ENCODE measurements around the gene MPZL2. TPM values are rescaled to one million over a fixed set of nuclear protein-coding genes. Genes with fewer than 3 reads are reported as not detected.

The MPZL2 gene
- polyA plus RNA-seq, 1 of the 3 experiments (the other 2 are of a cell fraction) = 6.2 TPM

GRCh38 chr11:118236170-118236569 lies 27.9 kb downstream of the MPZL2 start:
- Histone ChIP-seq H3K4me1 (ENCODE audit: control insufficient read depth in 1 of 2, insufficient read depth in 2 of 2, low read depth in 1 of 2, low read length in 1 of 2) (no peaks in the 10 kb centered on the region), H3K4me2 (no peak overlapping the region), H4K20me1 (ENCODE audit: insufficient read depth) (no peaks in the 10 kb centered on the region), H3K27me3 (ENCODE audit: insufficient read depth) (peaks cover 6% of the 10 kb centered on the region; the same call in 1 of the 2 replicates), H3K9me3 (no peaks in the 10 kb centered on the region), H3K36me3 (replicated peaks in 1 of 2; ENCODE audit: control insufficient read depth in 1 of 2, insufficient read depth in 2 of 2, low read length in 1 of 2) (no peaks in the 10 kb centered on the region), H3F3A (replicated peaks; ENCODE audit: insufficient read depth) (no peaks in the 10 kb centered on the region), H3K27ac (ENCODE audit: low read depth in 2 of 2, low read length in 1 of 2) (no peak overlapping the region), H3K9me2 (no peaks in the 10 kb centered on the region), H3K79me2 (ENCODE audit: insufficient read depth) (no peaks in the 10 kb centered on the region), H3K4me3 (ENCODE audit: low read depth in 2 of 2, low read length in 1 of 2) (no peak overlapping the region), H3K9ac (no peak overlapping the region), H2AFZ (ENCODE audit: low read depth) (no peak overlapping the region)
- POLR2A ChIA-PET = no interaction called here
- WGBS (ENCODE audit: low lambda C conversion rate) = 0% methylated on average over 2 of the region's 2 CpGs
- no peak for DNase-seq
- no peak for TF ChIP-seq FOXM1 (IDR thresholded peaks at IDR 0.05; ENCODE audit: low read depth)
- CTCF ChIA-PET = no interaction called here

- Histone ChIP-seq H3K27ac (ENCODE audit: low read depth in 2 of 2, low read length in 1 of 2) (no peak overlapping the region), H3K9me2 (no peaks in the 10 kb centered on the region), H3K9me3 (no peaks in the 10 kb centered on the region), H3K4me1 (ENCODE audit: control insufficient read depth in 1 of 2, insufficient read depth in 2 of 2, low read depth in 1 of 2, low read length in 1 of 2) (0 out of 4 replicates have a peak, but pooled peaks cover 0 to 3% of the 10 kb centered on the region in 2 experiments), H3K9ac (no peak overlapping the region), H3K4me2 (no peak overlapping the region), H3K36me3 (replicated peaks in 1 of 2; ENCODE audit: control insufficient read depth in 1 of 2, insufficient read depth in 2 of 2, low read length in 1 of 2) (no peaks in the 10 kb centered on the region), H2AFZ (ENCODE audit: low read depth) (no peak overlapping the region), H3F3A (replicated peaks; ENCODE audit: insufficient read depth) (peaks cover 5% of the 10 kb centered on the region), H3K79me2 (ENCODE audit: insufficient read depth) (no peaks in the 10 kb centered on the region), H4K20me1 (ENCODE audit: insufficient read depth) (no peaks in the 10 kb centered on the region), H3K27me3 (ENCODE audit: insufficient read depth) (peaks cover 6% of the 10 kb centered on the region; the same call in 1 of the 2 replicates), H3K4me3 (ENCODE audit: low read depth in 2 of 2, low read length in 1 of 2) (no peak overlapping the region)
- no peak for DNase-seq
- CTCF ChIA-PET = no interaction called here
- 48% methylated on average over 5 of the region's 5 CpGs for WGBS (ENCODE audit: low lambda C conversion rate)
- TF ChIP-seq EZH2phosphoT487 (IDR thresholded peaks at IDR 0.05; ENCODE audit: borderline replicate concordance, low read depth) (no peak), SIN3A (IDR thresholded peaks at IDR 0.05; ENCODE audit: borderline replicate concordance, low read depth, low read length) (no peak), SMC3 (IDR thresholded peaks at IDR 0.05; ENCODE audit: low read depth, low read length) (no peak), NFIC (IDR thresholded peaks at IDR 0.05; ENCODE audit: borderline replicate concordance) (no peak), RFX5 (IDR thresholded peaks at IDR 0.05; ENCODE audit: low read length) (no peak), USF2 (IDR thresholded peaks at IDR 0.05; ENCODE audit: borderline replicate concordance, low read depth, low read length) (no peak), RCOR1 (IDR thresholded peaks at IDR 0.05; ENCODE audit: low read length) (no peak), IRF3 (IDR thresholded peaks at IDR 0.05; ENCODE audit: low read depth, low read length) (no peak), RAD21 (IDR thresholded peaks at IDR 0.05; ENCODE audit: low read length) (no peak), ZBTB33 (IDR thresholded peaks at IDR 0.05; ENCODE audit: borderline replicate concordance, low read depth) (no peak), FOXM1 (IDR thresholded peaks at IDR 0.05; ENCODE audit: low read depth) (no peak), ELF1 (IDR thresholded peaks at IDR 0.05) (no peak), POLR2AphosphoS5 (IDR thresholded peaks at IDR 0.05; ENCODE audit: low read depth, low read length) (no peak)
- POLR2A ChIA-PET = no interaction called here
These were observed 29.3 kb downstream of the MPZL2 start for GRCh38 chr11:118234833-118235232.

Measured in SK-N-SH (cell line).